AG04450 (cell line): ENCODE measurements around the gene BCL7A. TPM values are rescaled to one million over a fixed set of nuclear protein-coding genes. Genes with fewer than 3 reads are reported as not detected.

Experiments used
- CTCF ChIA-PET: fragments of 300-600, 350-600 bp; formaldehyde crosslinking; extraction: SDS; loops from one replicate; lab custom pipeline; 2022; ENCODE audit warnings: antibody characterized with exemption, inconsistent platforms; lab: Charles Lee
- POLR2A ChIA-PET: fragments of 350-600 bp; formaldehyde crosslinking; extraction: SDS; loops from one replicate; lab custom pipeline; 2021; ENCODE audit warnings: antibody characterized with exemption, inconsistent platforms; lab: Yijun Ruan, JAX
- DNase-seq: peaks from one replicate; pipeline ENCODE4 v3.0.0-alpha.2; 2011; ENCODE audit warnings: low read depth, low spot score
- H3K27ac ChIP-seq: one replicate; pipeline ENCODE4 v1.5.1; 2012; ENCODE audit warnings: low read depth, low read length, control low read depth
- H3K27me3 ChIP-seq: one replicate; pipeline ENCODE4 v1.6.0; 2012; ENCODE audit warnings: low read length; ENCODE audit not compliant: control insufficient read depth, insufficient read depth
- H3K4me3 ChIP-seq: 2 replicates; pipeline ENCODE4 v1.5.1; 2011; ENCODE audit warnings: mild to moderate bottlenecking, low read depth, low read length, control low read depth
- H3K9me3 ChIP-seq: 2 replicates; pipeline ENCODE4 v1.5.1; 2012; ENCODE audit warnings: low read length; ENCODE audit not compliant: control insufficient read depth, insufficient read depth
- polyA plus RNA-seq: library from polyadenylated mRNA; depleted of rRNA; stranded (reverse); fragments of >200 nt; gene quantifications from 2 replicates; pipeline ENCODE4 v1.2.3, GENCODE V29; 2011; rRNA removed
- TF ChIP-seq, protein P1 (sequence below): IDR thresholded peaks from 2 replicates; pipeline ENCODE4 v1.5.1; 2011; ENCODE audit warnings: low read depth, low read length, control low read depth, inconsistent platforms

The BCL7A gene
- polyA plus RNA-seq, 1 experiment = 4.4 TPM

DNA sequence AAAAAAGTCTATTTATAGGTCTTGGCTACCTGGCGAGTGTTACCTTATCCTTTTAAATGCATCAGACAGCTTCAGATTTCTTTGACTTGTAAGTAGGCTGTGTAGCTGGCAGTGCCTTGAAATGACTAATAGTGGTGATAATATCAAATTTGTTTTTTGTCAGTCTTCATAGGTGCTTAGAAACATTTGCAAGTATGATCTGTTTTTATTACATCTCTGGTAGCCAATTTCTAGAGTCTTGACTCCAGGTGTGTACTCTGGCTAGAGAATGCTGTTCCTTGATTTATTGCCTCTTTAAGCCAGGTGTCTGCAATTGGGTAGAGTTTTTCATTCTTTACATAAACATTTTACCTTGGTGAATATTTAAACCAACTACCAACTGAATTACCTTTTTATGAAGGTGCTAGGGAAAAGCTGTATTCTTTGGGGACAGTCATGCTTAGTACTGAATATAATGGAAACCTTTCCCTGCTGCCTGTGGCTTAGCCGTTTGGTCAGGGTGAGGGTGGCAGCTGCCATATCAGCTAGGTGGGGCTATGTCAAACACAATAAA, 89.5 kb downstream of the BCL7A start:
- Histone ChIP-seq H3K27me3 (no peaks in the 10 kb centered on the region), H3K27ac (no peak overlapping the region), H3K9me3 (no peaks in the 10 kb centered on the region), H3K4me3 (no peak overlapping the region)
- POLR2A ChIA-PET = no interaction called here
- CTCF ChIA-PET = interaction anchor here (1.0 to 1.6 kb wide), 2 partner anchors 12 to 48 kb away, joined by 3 to 4 read pairs; no protein-coding TSS in a partner anchor
- DNase-seq = no peak
- TF ChIP-seq, protein P1, sequence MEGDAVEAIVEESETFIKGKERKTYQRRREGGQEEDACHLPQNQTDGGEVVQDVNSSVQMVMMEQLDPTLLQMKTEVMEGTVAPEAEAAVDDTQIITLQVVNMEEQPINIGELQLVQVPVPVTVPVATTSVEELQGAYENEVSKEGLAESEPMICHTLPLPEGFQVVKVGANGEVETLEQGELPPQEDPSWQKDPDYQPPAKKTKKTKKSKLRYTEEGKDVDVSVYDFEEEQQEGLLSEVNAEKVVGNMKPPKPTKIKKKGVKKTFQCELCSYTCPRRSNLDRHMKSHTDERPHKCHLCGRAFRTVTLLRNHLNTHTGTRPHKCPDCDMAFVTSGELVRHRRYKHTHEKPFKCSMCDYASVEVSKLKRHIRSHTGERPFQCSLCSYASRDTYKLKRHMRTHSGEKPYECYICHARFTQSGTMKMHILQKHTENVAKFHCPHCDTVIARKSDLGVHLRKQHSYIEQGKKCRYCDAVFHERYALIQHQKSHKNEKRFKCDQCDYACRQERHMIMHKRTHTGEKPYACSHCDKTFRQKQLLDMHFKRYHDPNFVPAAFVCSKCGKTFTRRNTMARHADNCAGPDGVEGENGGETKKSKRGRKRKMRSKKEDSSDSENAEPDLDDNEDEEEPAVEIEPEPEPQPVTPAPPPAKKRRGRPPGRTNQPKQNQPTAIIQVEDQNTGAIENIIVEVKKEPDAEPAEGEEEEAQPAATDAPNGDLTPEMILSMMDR = no peak

Other genes starting within 250 kb of the BCL7A start
- 5.3 TPM in 2 replicates for gene RHOF, start 228.2 kb upstream of the BCL7A start, polyA plus RNA-seq
- gene SETD1B, start 217.9 kb upstream of the BCL7A start, polyA plus RNA-seq = 1.1 and 1.6 TPM in 2 replicates
- gene HPD, start 163.0 kb upstream of the BCL7A start, polyA plus RNA-seq = 0.05 TPM in 1 of 2 replicates, not detected in the other
- gene PSMD9, start 133.1 kb upstream of the BCL7A start, polyA plus RNA-seq = 57.7 and 76.1 TPM in 2 replicates
- gene CFAP251, start 103.3 kb upstream of the BCL7A start, polyA plus RNA-seq = 16.0 and 16.1 TPM in 2 replicates
- 5.8 and 8.4 TPM in 2 replicates for gene MLXIP, start 56.9 kb downstream of the BCL7A start, polyA plus RNA-seq
- not detected in 2 replicates for gene IL31, start 152.3 kb downstream of the BCL7A start, polyA plus RNA-seq
- gene LRRC43, start 161.2 kb downstream of the BCL7A start, polyA plus RNA-seq = 0.27 and 0.48 TPM in 2 replicates
- 0.12 and 0.32 TPM in 2 replicates for gene B3GNT4, start 181.8 kb downstream of the BCL7A start, polyA plus RNA-seq
- gene DIABLO, start 204.2 kb downstream of the BCL7A start, polyA plus RNA-seq = 55.3 and 59.6 TPM in 2 replicates
- 22.7 and 23.5 TPM in 2 replicates for gene VPS33A, start 244.6 kb downstream of the BCL7A start, polyA plus RNA-seq